Stimulated activated naive CD8-positive, alpha-beta T cell treated with anti-CD3 and anti-CD28 coated beads, Interleukin-15, amount 100 ng/mL, for 72 hours (primary cell): Measurements from ENCODE around the gene SPATA1.
A peak's percentile ranks its signal among the peaks of the same experiment; 100 is the strongest.
"Not testable (repeated sequence)": the region's sequence is repeated elsewhere in the genome, so short reads cannot be mapped to it uniquely, and the experiment has no call there.

Experiments
- ATAC-seq: fragments of 150-1000 bp; cut with Tn5 transposase; 2 replicates; pipeline ENCODE4 v1.10.0; 2021; ENCODE audit warnings: mild to moderate bottlenecking, moderate library complexity
- DNase-seq, 2 donors: peaks; one replicate each; pipeline ENCODE4 v3.0.0; 2021 to 2022
- H3K27ac Mint-ChIP-seq, 2 donors: one replicate each; pipeline ENCODE4 v1.8.0; 2022; ENCODE audit warnings: mild to moderate bottlenecking in 2 of 2, mixed read lengths in 2 of 2, moderate library complexity in 2 of 2
- H3K27me3 Mint-ChIP-seq: one replicate; pipeline ENCODE4 v1.8.0; 2022; ENCODE audit warnings: mixed read lengths
- H3K4me1 Mint-ChIP-seq: one replicate; pipeline ENCODE4 v1.8.0; 2022; ENCODE audit warnings: mild to moderate bottlenecking, mixed read lengths
- H3K4me3 Mint-ChIP-seq, 2 donors: one replicate each; pipeline ENCODE4 v1.8.0; 2022; ENCODE audit warnings: mild to moderate bottlenecking in 2 of 2, mixed read lengths in 2 of 2, moderate library complexity in 1 of 2
- H3K9me3 Mint-ChIP-seq, 2 donors: one replicate each; pipeline ENCODE4 v1.8.0; 2022; ENCODE audit warnings: mixed read lengths in 2 of 2

SPATA1 gene

GRCh38 chr1:84502927-84503326, 3.3 kb upstream of the SPATA1 start:
- H3K4me1 Mint-ChIP-seq, result peaks cover 37% of the 10 kb centered on the region
- H3K27ac Mint-ChIP-seq, result no peak overlapping the region
- ATAC-seq, result no peak
- no peaks in the 10 kb centered on the region for H3K27me3 Mint-ChIP-seq
- no peak overlapping the region for H3K4me3 Mint-ChIP-seq
- no peak for DNase-seq
- H3K9me3 Mint-ChIP-seq, result no peaks in the 10 kb centered on the region

- Mint-ChIP-seq H3K27me3 (no peaks in the 10 kb centered on the region), H3K27ac (peak overlapping the region; percentile 96), H3K4me1 (peaks cover 30% of the 10 kb centered on the region), H3K4me3 (peak overlapping the region; percentile 91 to 95), H3K9me3 (no peaks in the 10 kb centered on the region)
- DNase-seq (peak in 1 of 2 donors; percentile 4), ATAC-seq (peak; percentile 22)
Observed at GRCh38 chr1:84504580-84505492, 1.4 kb upstream of the SPATA1 start.

GRCh38 chr1:84505493-84506001, 639 bp upstream of the SPATA1 start:
- H3K4me3 Mint-ChIP-seq, result peak overlapping the region; percentile 91 to 95
- H3K27ac Mint-ChIP-seq, result peak overlapping the region; percentile 96 to 98
- peaks cover 30% of the 10 kb centered on the region for H3K4me1 Mint-ChIP-seq
- ATAC-seq (peak; percentile 37), DNase-seq (no peak)
- no peaks in the 10 kb centered on the region for H3K9me3 Mint-ChIP-seq
- H3K27me3 Mint-ChIP-seq, result no peaks in the 10 kb centered on the region

- no peaks in the 10 kb centered on the region for H3K27me3 Mint-ChIP-seq
- no peak for DNase-seq
Observed at GRCh38 chr1:84506729-84507453, 705 bp downstream of the SPATA1 start.

GRCh38 chr1:84507887-84508286, 1.7 kb downstream of the SPATA1 start:
- peaks cover 17% of the 10 kb centered on the region for H3K4me1 Mint-ChIP-seq
- not testable (repeated sequence) for H3K9me3 Mint-ChIP-seq, H3K27me3 Mint-ChIP-seq, ATAC-seq, H3K27ac Mint-ChIP-seq, DNase-seq, H3K4me3 Mint-ChIP-seq

More at GRCh38 chr1:84506729-84507453, 705 bp downstream of the SPATA1 start:
- no peak for ATAC-seq
- Mint-ChIP-seq H3K4me1 (peaks cover 19% of the 10 kb centered on the region), H3K9me3 (no peaks in the 10 kb centered on the region), H3K27ac (peak overlapping the region; percentile 96 to 98), H3K4me3 (peak overlapping the region; percentile 91 to 94)

GRCh38 chr1:84508510-84508909, 2.3 kb downstream of the SPATA1 start:
- Mint-ChIP-seq H3K4me3 (no peak overlapping the region), H3K9me3 (no peaks in the 10 kb centered on the region), H3K27ac (no peak overlapping the region), H3K4me1 (peaks cover 12% of the 10 kb centered on the region), H3K27me3 (no peaks in the 10 kb centered on the region)
- no peak for DNase-seq
- no peak for ATAC-seq

GRCh38 chr1:84509029-84509428, 2.8 kb downstream of the SPATA1 start:
- no peak for DNase-seq
- no peak for ATAC-seq
- no peak overlapping the region for H3K27ac Mint-ChIP-seq
- peaks cover 7% of the 10 kb centered on the region for H3K4me1 Mint-ChIP-seq
- H3K9me3 Mint-ChIP-seq, result no peaks in the 10 kb centered on the region
- no peak overlapping the region for H3K4me3 Mint-ChIP-seq
- H3K27me3 Mint-ChIP-seq, result no peaks in the 10 kb centered on the region

GRCh38 chr1:84510165-84510564, 4.0 kb downstream of the SPATA1 start:
- Mint-ChIP-seq H3K4me3 (no peak overlapping the region), H3K9me3 (no peaks in the 10 kb centered on the region), H3K4me1 (no peaks in the 10 kb centered on the region), H3K27me3 (no peaks in the 10 kb centered on the region), H3K27ac (no peak overlapping the region)
- ATAC-seq (no peak), DNase-seq (no peak)

GRCh38 chr1:84510668-84511067, 4.5 kb downstream of the SPATA1 start:
- DNase-seq, result no peak
- Mint-ChIP-seq H3K9me3 (no peaks in the 10 kb centered on the region), H3K27ac (no peak overlapping the region), H3K27me3 (no peaks in the 10 kb centered on the region), H3K4me1 (no peaks in the 10 kb centered on the region), H3K4me3 (no peak overlapping the region)
- no peak for ATAC-seq

- H3K27me3 Mint-ChIP-seq, result no peaks in the 10 kb centered on the region
- ATAC-seq, result no peak
- no peak overlapping the region for H3K4me3 Mint-ChIP-seq
- peak overlapping the region in 1 of 2 donors; percentile 62 for H3K27ac Mint-ChIP-seq
- H3K4me1 Mint-ChIP-seq, result no peaks in the 10 kb centered on the region
- no peaks in the 10 kb centered on the region for H3K9me3 Mint-ChIP-seq
- DNase-seq, result no peak
Observed at GRCh38 chr1:84524590-84524989, 18.4 kb downstream of the SPATA1 start.

GRCh38 chr1:84525779-84526178, 19.6 kb downstream of the SPATA1 start:
- no peak overlapping the region for H3K27ac Mint-ChIP-seq
- H3K9me3 Mint-ChIP-seq, result no peaks in the 10 kb centered on the region
- DNase-seq (no peak), ATAC-seq (no peak)
- H3K4me3 Mint-ChIP-seq, result no peak overlapping the region
- no peaks in the 10 kb centered on the region for H3K27me3 Mint-ChIP-seq
- no peaks in the 10 kb centered on the region for H3K4me1 Mint-ChIP-seq

GRCh38 chr1:84538599-84538998, 32.4 kb downstream of the SPATA1 start:
- no peak overlapping the region for H3K27ac Mint-ChIP-seq
- H3K9me3 Mint-ChIP-seq, result no peaks in the 10 kb centered on the region
- DNase-seq (no peak), ATAC-seq (peak; percentile 50)
- peak overlapping the region; percentile 24 to 35 for H3K4me3 Mint-ChIP-seq
- no peaks in the 10 kb centered on the region for H3K27me3 Mint-ChIP-seq
- peaks cover 18% of the 10 kb centered on the region for H3K4me1 Mint-ChIP-seq

GRCh38 chr1:84539972-84540371, 33.8 kb downstream of the SPATA1 start:
- no peak overlapping the region for H3K4me3 Mint-ChIP-seq
- no peak overlapping the region for H3K27ac Mint-ChIP-seq
- H3K9me3 Mint-ChIP-seq, result no peaks in the 10 kb centered on the region
- no peak for ATAC-seq
- peaks cover 18% of the 10 kb centered on the region for H3K4me1 Mint-ChIP-seq
- no peaks in the 10 kb centered on the region for H3K27me3 Mint-ChIP-seq
- no peak for DNase-seq

GRCh38 chr1:84540759-84541158, 34.6 kb downstream of the SPATA1 start:
- no peak overlapping the region for H3K4me3 Mint-ChIP-seq
- no peak for ATAC-seq
- no peaks in the 10 kb centered on the region for H3K9me3 Mint-ChIP-seq

GRCh38 chr1:84541679-84542078, 35.5 kb downstream of the SPATA1 start:
- Mint-ChIP-seq H3K27me3 (no peaks in the 10 kb centered on the region), H3K4me1 (peaks cover 18% of the 10 kb centered on the region), H3K9me3 (no peaks in the 10 kb centered on the region), H3K4me3 (no peak overlapping the region), H3K27ac (no peak overlapping the region)
- DNase-seq (no peak), ATAC-seq (no peak)

More at GRCh38 chr1:84540759-84541158, 34.6 kb downstream of the SPATA1 start:
- no peak for DNase-seq
- H3K27me3 Mint-ChIP-seq, result no peaks in the 10 kb centered on the region
- H3K27ac Mint-ChIP-seq, result no peak overlapping the region
- peaks cover 18% of the 10 kb centered on the region for H3K4me1 Mint-ChIP-seq

- DNase-seq (no peak), ATAC-seq (no peak)
- no peaks in the 10 kb centered on the region for H3K27me3 Mint-ChIP-seq
- H3K4me1 Mint-ChIP-seq, result no peaks in the 10 kb centered on the region
- H3K27ac Mint-ChIP-seq, result no peak overlapping the region
- H3K4me3 Mint-ChIP-seq, result no peak overlapping the region
- no peaks in the 10 kb centered on the region for H3K9me3 Mint-ChIP-seq
Observed at GRCh38 chr1:84550826-84551225, 44.6 kb downstream of the SPATA1 start.
